ENCODE results near the gene ARSI.

GRCh38 chr5:150333400-150333799, 30.7 kb upstream of the ARSI start:
- TF ChIP-seq CTCF (conservative IDR thresholded peaks at IDR 0.05; ENCODE audit: low read length) (no peak), EZH2phosphoT487 (IDR thresholded peaks at IDR 0.05; ENCODE audit: borderline replicate concordance, low read depth, low read length) (no peak)

Data from OCI-LY7 (cell line).